IPS-20b (cell line): ENCODE measurements around the gene GPR107.

Source experiments
- H3K27ac ChIP-seq: one replicate; pipeline ENCODE4 v1.5.1; 2013; ENCODE audit warnings: low read length
- H3K27me3 ChIP-seq: 2 replicates; pipeline ENCODE4 v1.6.1; 2013; ENCODE audit warnings: mild to moderate bottlenecking, low read length, inconsistent platforms; ENCODE audit not compliant: insufficient read depth
- H3K36me3 ChIP-seq: 2 replicates; pipeline ENCODE4 v1.6.1; 2013; ENCODE audit warnings: low read depth, mild to moderate bottlenecking, inconsistent platforms, low read length, moderate library complexity; ENCODE audit not compliant: insufficient read depth
- H3K4me1 ChIP-seq: 2 replicates; pipeline ENCODE4 v1.6.1; 2013; ENCODE audit warnings: mild to moderate bottlenecking, control low read depth, inconsistent platforms, low read length, moderate library complexity; ENCODE audit not compliant: insufficient read depth
- H3K4me3 ChIP-seq: 2 replicates; pipeline ENCODE4 v1.5.1; 2013; ENCODE audit warnings: mild to moderate bottlenecking, low read length, inconsistent platforms
- H3K9ac ChIP-seq: 2 replicates; pipeline ENCODE4 v1.6.1; 2013; ENCODE audit warnings: low read depth, mild to moderate bottlenecking, inconsistent platforms, low read length, moderate library complexity
- H3K9me3 ChIP-seq: 2 replicates; pipeline ENCODE4 v1.6.1; 2013; ENCODE audit warnings: mild to moderate bottlenecking, low read depth, low read length, inconsistent platforms; ENCODE audit not compliant: insufficient read depth

The GPR107 gene

DNA sequence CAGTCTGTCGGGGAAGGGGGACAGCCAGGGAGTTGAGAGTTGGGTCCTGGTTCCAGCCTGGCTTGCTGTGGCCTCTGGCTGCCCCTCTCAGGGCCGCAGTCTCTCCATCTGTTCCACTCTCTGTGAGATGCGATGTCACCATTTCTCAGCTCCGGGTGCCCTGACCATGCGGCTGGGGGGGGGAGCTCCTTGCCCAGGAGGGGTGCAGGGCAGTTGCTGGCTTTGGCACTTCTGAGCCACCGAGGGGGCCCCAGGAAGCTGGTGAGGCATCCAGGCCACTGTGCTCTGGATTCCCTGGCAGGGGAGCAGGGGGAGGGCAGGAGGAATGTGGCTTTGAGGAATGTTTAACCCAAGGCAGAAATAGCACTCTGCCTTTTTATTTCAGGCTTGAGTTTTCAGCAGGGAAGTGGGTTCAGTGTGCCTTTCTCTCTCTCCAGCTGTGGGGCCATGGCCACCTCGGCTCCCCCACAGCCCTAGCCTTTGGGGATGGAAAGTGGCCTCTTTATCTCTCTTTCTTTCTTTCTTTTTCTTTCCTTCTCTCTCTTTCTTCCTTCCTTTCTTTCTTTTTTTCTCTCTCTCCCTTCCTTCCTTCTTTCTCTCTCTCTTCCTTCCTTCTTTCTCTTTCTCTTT lies 129.5 kb downstream of the GPR107 start:
- H3K4me1 ChIP-seq, result peaks cover 16% of the 10 kb centered on the region; the same call in 1 of the 2 replicates
- H3K9ac ChIP-seq, result peak overlapping the region; percentile 41; the same call in 1 of the 2 replicates
- H3K9me3 ChIP-seq, result no peaks in the 10 kb centered on the region
- no peak overlapping the region for H3K27ac ChIP-seq
- no peak overlapping the region for H3K4me3 ChIP-seq
- no peaks in the 10 kb centered on the region for H3K27me3 ChIP-seq
- H3K36me3 ChIP-seq, result no peaks in the 10 kb centered on the region

DNA sequence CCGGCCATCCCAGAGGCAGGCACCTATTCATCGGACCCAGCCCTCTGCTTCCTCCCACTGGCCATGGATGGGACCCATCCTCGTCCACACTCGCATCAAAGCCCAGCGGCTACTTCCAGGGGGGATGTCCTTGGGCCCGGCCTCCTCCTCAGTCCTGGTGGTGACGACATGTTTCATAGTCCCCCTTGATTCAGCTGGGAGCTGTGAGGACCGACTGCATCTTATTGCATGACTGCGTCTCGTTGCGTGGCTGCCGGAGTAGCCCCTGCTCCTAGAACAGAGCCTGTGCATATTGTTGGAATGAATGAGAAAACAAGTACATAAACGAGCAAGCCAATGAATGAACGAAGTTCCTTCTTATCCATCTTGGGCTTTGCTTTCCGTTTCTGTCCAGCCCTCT lies 131.3 kb downstream of the GPR107 start:
- H3K36me3 ChIP-seq, result no peaks in the 10 kb centered on the region
- peak overlapping the region; percentile 48; the same call in 1 of the 2 replicates for H3K9ac ChIP-seq
- peaks cover 16% of the 10 kb centered on the region; the same call in 1 of the 2 replicates for H3K4me1 ChIP-seq
- H3K27me3 ChIP-seq, result no peaks in the 10 kb centered on the region
- no peaks in the 10 kb centered on the region for H3K9me3 ChIP-seq
- peak overlapping the region; percentile 74 for H3K27ac ChIP-seq
- no peak overlapping the region for H3K4me3 ChIP-seq

GRCh38 chr9:130185490-130186031 lies 131.9 kb downstream of the GPR107 start:
- H3K9ac ChIP-seq, result peak overlapping the region; percentile 48; the same call in 1 of the 2 replicates
- peak overlapping the region; percentile 18; the same call in 1 of the 2 replicates for H3K4me3 ChIP-seq
- H3K27me3 ChIP-seq, result no peaks in the 10 kb centered on the region
- peaks cover 16% of the 10 kb centered on the region; the same call in 1 of the 2 replicates for H3K4me1 ChIP-seq
- no peaks in the 10 kb centered on the region for H3K36me3 ChIP-seq
- H3K27ac ChIP-seq, result peak overlapping the region; percentile 74
- no peaks in the 10 kb centered on the region for H3K9me3 ChIP-seq

- Histone ChIP-seq H3K9me3 (no peaks in the 10 kb centered on the region), H3K4me3 (no peak overlapping the region), H3K27me3 (no peaks in the 10 kb centered on the region), H3K9ac (no peak overlapping the region; the same call in 1 of the 2 replicates), H3K4me1 (peaks cover 16% of the 10 kb centered on the region; the same call in 1 of the 2 replicates), H3K27ac (peak overlapping the region; percentile 74), H3K36me3 (no peaks in the 10 kb centered on the region)
Observed at GRCh38 chr9:130186051-130186450, 132.3 kb downstream of the GPR107 start.

DNA sequence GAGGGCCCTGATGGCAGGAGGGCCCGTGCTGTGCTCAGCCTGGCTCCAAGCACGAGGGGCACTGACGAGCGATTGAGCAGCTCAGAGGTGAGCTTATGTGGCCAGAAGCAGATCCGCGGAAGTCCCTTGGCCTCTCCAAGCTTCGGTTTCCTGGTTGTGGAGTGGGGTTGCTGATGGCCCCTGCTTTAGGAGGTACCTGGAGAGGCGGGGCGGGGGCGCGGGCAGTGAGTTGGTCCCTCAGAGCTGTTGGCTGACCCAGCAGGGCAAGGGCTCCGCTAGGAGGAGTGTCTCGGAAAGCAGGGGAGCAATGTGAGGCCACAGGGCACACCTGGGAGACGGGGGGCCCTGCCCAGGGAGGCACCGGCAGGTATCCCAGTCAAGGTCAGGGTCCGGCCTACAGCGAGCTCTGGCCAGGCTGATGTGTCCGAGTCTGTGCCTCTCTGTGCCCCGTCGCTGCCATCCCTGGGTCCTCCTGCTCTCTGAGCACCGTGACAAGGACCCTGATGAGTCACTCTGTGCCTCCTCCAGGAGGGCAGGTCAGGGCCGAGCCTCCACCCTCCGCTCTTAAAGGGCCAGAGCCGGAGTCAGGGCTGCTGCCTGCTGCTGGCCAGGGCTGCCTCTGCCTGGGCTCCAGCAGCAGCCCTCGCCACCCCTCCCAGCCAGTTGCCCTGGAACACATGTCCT lies 133.3 kb downstream of the GPR107 start:
- no peaks in the 10 kb centered on the region for H3K9me3 ChIP-seq
- H3K4me1 ChIP-seq, result peaks cover 16% of the 10 kb centered on the region; the same call in 1 of the 2 replicates
- no peak overlapping the region for H3K4me3 ChIP-seq
- H3K9ac ChIP-seq, result no peak overlapping the region
- no peaks in the 10 kb centered on the region for H3K27me3 ChIP-seq
- H3K27ac ChIP-seq, result no peak overlapping the region
- H3K36me3 ChIP-seq, result no peaks in the 10 kb centered on the region

- no peak overlapping the region; the same call in 1 of the 2 replicates for H3K4me3 ChIP-seq
- no peaks in the 10 kb centered on the region for H3K27me3 ChIP-seq
- no peaks in the 10 kb centered on the region for H3K9me3 ChIP-seq
- no peak overlapping the region for H3K9ac ChIP-seq
- H3K4me1 ChIP-seq, result peaks cover 16% of the 10 kb centered on the region; the same call in 1 of the 2 replicates
- no peaks in the 10 kb centered on the region for H3K36me3 ChIP-seq
- H3K27ac ChIP-seq, result no peak overlapping the region
Observed at GRCh38 chr9:130187523-130187846, 133.8 kb downstream of the GPR107 start.

GRCh38 chr9:130188860-130189481 lies 135.3 kb downstream of the GPR107 start:
- H3K4me1 ChIP-seq, result peaks cover 20% of the 10 kb centered on the region; the same call in 1 of the 2 replicates
- H3K9ac ChIP-seq, result no peak overlapping the region

More at GRCh38 chr9:130188860-130189481, 135.3 kb downstream of the GPR107 start:
- no peak overlapping the region for H3K4me3 ChIP-seq
- H3K36me3 ChIP-seq, result no peaks in the 10 kb centered on the region
- no peaks in the 10 kb centered on the region for H3K27me3 ChIP-seq
- no peak overlapping the region for H3K27ac ChIP-seq
- H3K9me3 ChIP-seq, result no peaks in the 10 kb centered on the region
